H1 (cell line): Measurements from ENCODE around the gene E2F8.

Experiments
- CHD1 ChIP-seq: IDR thresholded peaks from 2 replicates; pipeline ENCODE4 v1.6.1; 2012; ENCODE audit warnings: low read depth, low read length, improper control_type of control experiment
- EP300 ChIP-seq, 2 experiments: IDR thresholded peaks; 1 replicate in 1 of 2; 2 replicates in 1 of 2; pipeline ENCODE4 v1.6.1; 2011 to 2012; ENCODE audit warnings: low read depth in 2 of 2, low read length in 2 of 2, mild to moderate bottlenecking in 2 of 2, borderline replicate concordance in 1 of 2, inconsistent platforms in 1 of 2, moderate library complexity in 1 of 2
- EZH2 ChIP-seq: fragments of 200-600 bp; sonication (generic); IDR thresholded peaks from 2 replicates; pipeline ENCODE4 v1.7.1; 2012; ENCODE audit warnings: low read depth, mild to moderate bottlenecking, moderate library complexity, low read length, inconsistent platforms; ENCODE audit not compliant: severe bottlenecking
- JUN ChIP-seq: IDR thresholded peaks from 2 replicates; pipeline ENCODE4 v1.6.1; 2011; ENCODE audit warnings: low read depth, mild to moderate bottlenecking, improper control_type of control experiment, low read length
- MAFK ChIP-seq: IDR thresholded peaks from 2 replicates; pipeline ENCODE4 v1.6.1; 2012; ENCODE audit warnings: low read depth, mild to moderate bottlenecking, improper control_type of control experiment, low read length
- TF ChIP-seq, protein P1 (sequence below): fragments of 300-600 bp; sonication (generic); IDR thresholded peaks from 2 replicates; pipeline ENCODE4 v1.7.1; 2012; ENCODE audit warnings: low read length, moderate library complexity, mild to moderate bottlenecking, inconsistent platforms; ENCODE audit not compliant: insufficient replicate concordance

- TF ChIP-seq EZH2 = no peak
- no peak for TF ChIP-seq CHD1
- TF ChIP-seq, protein P1, sequence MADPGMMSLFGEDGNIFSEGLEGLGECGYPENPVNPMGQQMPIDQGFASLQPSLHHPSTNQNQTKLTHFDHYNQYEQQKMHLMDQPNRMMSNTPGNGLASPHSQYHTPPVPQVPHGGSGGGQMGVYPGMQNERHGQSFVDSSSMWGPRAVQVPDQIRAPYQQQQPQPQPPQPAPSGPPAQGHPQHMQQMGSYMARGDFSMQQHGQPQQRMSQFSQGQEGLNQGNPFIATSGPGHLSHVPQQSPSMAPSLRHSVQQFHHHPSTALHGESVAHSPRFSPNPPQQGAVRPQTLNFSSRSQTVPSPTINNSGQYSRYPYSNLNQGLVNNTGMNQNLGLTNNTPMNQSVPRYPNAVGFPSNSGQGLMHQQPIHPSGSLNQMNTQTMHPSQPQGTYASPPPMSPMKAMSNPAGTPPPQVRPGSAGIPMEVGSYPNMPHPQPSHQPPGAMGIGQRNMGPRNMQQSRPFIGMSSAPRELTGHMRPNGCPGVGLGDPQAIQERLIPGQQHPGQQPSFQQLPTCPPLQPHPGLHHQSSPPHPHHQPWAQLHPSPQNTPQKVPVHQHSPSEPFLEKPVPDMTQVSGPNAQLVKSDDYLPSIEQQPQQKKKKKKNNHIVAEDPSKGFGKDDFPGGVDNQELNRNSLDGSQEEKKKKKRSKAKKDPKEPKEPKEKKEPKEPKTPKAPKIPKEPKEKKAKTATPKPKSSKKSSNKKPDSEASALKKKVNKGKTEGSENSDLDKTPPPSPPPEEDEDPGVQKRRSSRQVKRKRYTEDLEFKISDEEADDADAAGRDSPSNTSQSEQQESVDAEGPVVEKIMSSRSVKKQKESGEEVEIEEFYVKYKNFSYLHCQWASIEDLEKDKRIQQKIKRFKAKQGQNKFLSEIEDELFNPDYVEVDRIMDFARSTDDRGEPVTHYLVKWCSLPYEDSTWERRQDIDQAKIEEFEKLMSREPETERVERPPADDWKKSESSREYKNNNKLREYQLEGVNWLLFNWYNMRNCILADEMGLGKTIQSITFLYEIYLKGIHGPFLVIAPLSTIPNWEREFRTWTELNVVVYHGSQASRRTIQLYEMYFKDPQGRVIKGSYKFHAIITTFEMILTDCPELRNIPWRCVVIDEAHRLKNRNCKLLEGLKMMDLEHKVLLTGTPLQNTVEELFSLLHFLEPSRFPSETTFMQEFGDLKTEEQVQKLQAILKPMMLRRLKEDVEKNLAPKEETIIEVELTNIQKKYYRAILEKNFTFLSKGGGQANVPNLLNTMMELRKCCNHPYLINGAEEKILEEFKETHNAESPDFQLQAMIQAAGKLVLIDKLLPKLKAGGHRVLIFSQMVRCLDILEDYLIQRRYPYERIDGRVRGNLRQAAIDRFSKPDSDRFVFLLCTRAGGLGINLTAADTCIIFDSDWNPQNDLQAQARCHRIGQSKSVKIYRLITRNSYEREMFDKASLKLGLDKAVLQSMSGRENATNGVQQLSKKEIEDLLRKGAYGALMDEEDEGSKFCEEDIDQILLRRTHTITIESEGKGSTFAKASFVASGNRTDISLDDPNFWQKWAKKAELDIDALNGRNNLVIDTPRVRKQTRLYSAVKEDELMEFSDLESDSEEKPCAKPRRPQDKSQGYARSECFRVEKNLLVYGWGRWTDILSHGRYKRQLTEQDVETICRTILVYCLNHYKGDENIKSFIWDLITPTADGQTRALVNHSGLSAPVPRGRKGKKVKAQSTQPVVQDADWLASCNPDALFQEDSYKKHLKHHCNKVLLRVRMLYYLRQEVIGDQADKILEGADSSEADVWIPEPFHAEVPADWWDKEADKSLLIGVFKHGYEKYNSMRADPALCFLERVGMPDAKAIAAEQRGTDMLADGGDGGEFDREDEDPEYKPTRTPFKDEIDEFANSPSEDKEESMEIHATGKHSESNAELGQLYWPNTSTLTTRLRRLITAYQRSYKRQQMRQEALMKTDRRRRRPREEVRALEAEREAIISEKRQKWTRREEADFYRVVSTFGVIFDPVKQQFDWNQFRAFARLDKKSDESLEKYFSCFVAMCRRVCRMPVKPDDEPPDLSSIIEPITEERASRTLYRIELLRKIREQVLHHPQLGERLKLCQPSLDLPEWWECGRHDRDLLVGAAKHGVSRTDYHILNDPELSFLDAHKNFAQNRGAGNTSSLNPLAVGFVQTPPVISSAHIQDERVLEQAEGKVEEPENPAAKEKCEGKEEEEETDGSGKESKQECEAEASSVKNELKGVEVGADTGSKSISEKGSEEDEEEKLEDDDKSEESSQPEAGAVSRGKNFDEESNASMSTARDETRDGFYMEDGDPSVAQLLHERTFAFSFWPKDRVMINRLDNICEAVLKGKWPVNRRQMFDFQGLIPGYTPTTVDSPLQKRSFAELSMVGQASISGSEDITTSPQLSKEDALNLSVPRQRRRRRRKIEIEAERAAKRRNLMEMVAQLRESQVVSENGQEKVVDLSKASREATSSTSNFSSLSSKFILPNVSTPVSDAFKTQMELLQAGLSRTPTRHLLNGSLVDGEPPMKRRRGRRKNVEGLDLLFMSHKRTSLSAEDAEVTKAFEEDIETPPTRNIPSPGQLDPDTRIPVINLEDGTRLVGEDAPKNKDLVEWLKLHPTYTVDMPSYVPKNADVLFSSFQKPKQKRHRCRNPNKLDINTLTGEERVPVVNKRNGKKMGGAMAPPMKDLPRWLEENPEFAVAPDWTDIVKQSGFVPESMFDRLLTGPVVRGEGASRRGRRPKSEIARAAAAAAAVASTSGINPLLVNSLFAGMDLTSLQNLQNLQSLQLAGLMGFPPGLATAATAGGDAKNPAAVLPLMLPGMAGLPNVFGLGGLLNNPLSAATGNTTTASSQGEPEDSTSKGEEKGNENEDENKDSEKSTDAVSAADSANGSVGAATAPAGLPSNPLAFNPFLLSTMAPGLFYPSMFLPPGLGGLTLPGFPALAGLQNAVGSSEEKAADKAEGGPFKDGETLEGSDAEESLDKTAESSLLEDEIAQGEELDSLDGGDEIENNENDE = no peak
- no peak for TF ChIP-seq JUN
- TF ChIP-seq EP300 (IDR thresholded peaks at IDR 0.05; ENCODE audit: borderline replicate concordance in 1 of 2, low read depth in 2 of 2, low read length in 2 of 2) = no peak
- TF ChIP-seq MAFK = no peak
These were observed 11.8 kb upstream of the E2F8 start for GRCh38 chr11:19252394-19253152.
